ENCODE results near the gene ACOT7.

GRCh38 chr1:6370006-6370405, 23.6 kb downstream of the ACOT7 start:
- TF ChIP-seq POLR2A (IDR thresholded peaks at IDR 0.05; ENCODE audit: low read depth): no peak
- TF ChIP-seq CTCF (IDR thresholded peaks at IDR 0.05): no peak
- TF ChIP-seq EP300 (IDR thresholded peaks at IDR 0.05): no peak

All from esophagus muscularis mucosa (tissue), 4 donors.